Activated T-helper 1 cell treated with anti-CD3 and anti-CD28 coated beads, Interleukin-12 subunit alpha, Interleukin-12 subunit beta, Interleukin-2, Interleukin-4 antibody, amounts not matched to agents 30 ng/mL and 10 ng/mL and 1 ng/mL, durations not matched to agents 14 hours and 24 hours and 36 hours (primary cell): ENCODE data around the gene UBE2J2. TPM values are rescaled to one million over a fixed set of nuclear protein-coding genes. Genes with fewer than 3 reads are reported as not detected.

Source experiments
- DNase-seq: peaks from one replicate; pipeline ENCODE4 v3.0.0; 2021; ENCODE audit warnings: low spot score
- H3K27ac Mint-ChIP-seq: one replicate; pipeline ENCODE4 v1.8.0; 2021; ENCODE audit warnings: mild to moderate bottlenecking, mixed read lengths
- H3K27me3 Mint-ChIP-seq: one replicate; pipeline ENCODE4 v1.8.0; 2022; ENCODE audit warnings: mild to moderate bottlenecking, moderate library complexity, mixed read lengths; ENCODE audit not compliant: insufficient read depth
- H3K36me3 Mint-ChIP-seq: one replicate; pipeline ENCODE4 v1.8.0; 2021; ENCODE audit warnings: low read depth, mixed read lengths
- H3K4me1 Mint-ChIP-seq: one replicate; pipeline ENCODE4 v1.8.0; 2021; ENCODE audit warnings: low read depth, mixed read lengths
- H3K4me3 Mint-ChIP-seq: one replicate; pipeline ENCODE4 v1.8.0; 2021; ENCODE audit warnings: mild to moderate bottlenecking, moderate library complexity, mixed read lengths
- H3K9me3 Mint-ChIP-seq: one replicate; pipeline ENCODE4 v1.8.0; 2021; ENCODE audit warnings: mixed read lengths
- intact Hi-C: fragments of 100-400 bp; cut with micrococcal nuclease; formaldehyde crosslinking; loops from one replicate; pipeline ENCODE4 v1.15.1; 2024
- total RNA-seq: library from RNA; stranded (reverse); gene quantifications from 2 replicates; pipeline ENCODE4 v1.2.3, GENCODE V29; 2022

The UBE2J2 gene
- total RNA-seq, 1 donor from 2014 or later, result 99.5 TPM

DNA sequence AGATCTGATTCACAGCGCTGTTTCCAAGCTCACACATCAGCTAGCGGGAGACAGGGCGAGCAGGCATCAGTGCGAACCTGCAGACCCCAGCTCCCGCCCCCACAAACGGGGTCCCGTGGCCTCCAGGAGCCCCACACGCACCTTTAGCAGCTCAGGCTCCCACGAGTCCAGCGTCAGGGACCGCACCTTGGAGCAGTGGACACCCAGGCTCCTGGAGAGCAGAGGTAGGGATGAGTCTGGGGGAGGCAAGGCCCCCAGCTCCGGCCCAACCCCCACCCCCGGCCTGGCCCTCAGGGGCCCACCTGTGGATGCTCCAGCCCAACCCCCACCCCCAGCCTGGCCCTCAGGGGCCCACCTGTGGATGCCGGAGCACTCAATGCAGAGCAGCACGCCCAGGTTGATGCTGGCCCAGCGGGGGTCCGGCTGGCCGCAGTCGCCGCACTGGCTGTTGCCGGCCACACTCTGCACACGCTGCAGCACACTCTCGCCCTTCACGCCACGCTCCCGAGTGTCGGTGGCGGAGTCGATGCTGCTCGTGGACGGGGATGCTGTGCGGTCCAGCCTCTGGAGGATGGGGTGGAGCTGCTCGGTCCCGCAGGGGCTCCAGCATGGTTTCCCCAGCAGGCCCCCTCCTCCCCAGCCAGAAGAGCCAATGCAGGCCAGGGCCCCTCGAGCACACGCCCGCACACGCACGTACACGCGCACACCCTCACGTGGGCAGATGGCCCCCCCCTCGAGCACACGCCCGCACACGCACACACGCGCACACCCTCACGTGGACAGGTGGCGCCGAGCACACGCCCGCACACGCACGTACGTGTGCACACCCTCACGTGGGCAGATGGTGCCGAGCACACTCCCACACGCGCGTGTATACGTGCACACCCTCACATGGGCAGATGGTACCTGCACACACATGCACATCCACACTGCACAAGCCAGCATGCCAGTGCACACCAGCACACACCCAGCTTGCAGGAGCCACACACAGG, 22.7 kb upstream of the UBE2J2 start:
- Mint-ChIP-seq H3K4me1 (no peaks in the 10 kb centered on the region), H3K4me3 (no peak overlapping the region), H3K27ac (no peak overlapping the region), H3K27me3 (no peaks in the 10 kb centered on the region), H3K9me3 (no peaks in the 10 kb centered on the region), H3K36me3 (no peaks in the 10 kb centered on the region)
- DNase-seq, result no peak
- intact Hi-C loops, result no loop called here

DNA sequence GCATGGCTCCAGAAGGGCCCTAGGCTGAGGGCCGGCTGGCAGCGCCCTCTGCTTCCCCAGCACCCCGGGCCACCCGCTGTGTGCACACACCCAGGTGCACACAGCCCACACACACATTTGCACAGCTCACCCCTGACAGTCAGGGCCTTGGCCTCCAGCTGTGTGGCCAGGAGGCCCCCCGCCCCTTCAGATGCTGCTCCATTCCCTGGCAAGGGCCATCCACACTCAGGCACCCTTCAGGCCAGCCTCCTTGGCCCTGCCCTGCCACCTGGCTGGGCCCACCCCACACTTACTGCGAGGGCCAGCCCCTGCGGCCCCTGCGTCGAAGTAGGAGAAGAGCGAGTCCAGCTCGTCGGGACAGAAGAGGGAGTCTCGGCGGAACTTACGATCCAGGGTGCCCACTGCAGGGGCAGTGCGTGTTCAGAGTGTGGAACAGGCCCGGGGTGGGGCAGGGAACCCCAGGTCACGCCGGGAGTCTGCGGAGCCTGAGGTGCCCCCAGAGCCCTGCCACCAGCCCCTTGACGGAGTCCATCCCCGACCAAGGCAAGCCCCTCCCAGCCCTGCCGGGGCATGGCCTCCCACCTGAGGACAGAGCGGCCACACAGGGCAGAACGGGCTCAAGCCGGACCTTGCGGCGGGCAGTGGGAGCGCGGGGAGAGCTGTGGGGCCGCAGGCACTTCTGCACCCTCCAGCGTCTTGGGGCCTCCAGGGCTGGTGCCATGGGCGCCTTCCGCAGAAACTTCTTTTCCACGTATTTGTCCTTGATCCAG, 21.7 kb upstream of the UBE2J2 start:
- Mint-ChIP-seq H3K27me3 (no peaks in the 10 kb centered on the region), H3K4me3 (no peak overlapping the region), H3K36me3 (no peaks in the 10 kb centered on the region), H3K4me1 (no peaks in the 10 kb centered on the region), H3K27ac (no peak overlapping the region), H3K9me3 (no peaks in the 10 kb centered on the region)
- no peak for DNase-seq
- intact Hi-C loops, result no loop called here

- intact Hi-C loops, result loop anchor here (5.0 kb wide), 1 partner anchor 312 kb away; the partner anchor contains the start of gene PERM1
- Mint-ChIP-seq H3K27ac (no peak overlapping the region), H3K36me3 (no peaks in the 10 kb centered on the region), H3K4me3 (no peak overlapping the region), H3K9me3 (no peaks in the 10 kb centered on the region), H3K27me3 (no peaks in the 10 kb centered on the region), H3K4me1 (no peaks in the 10 kb centered on the region)
- DNase-seq, result no peak
Observed at GRCh38 chr1:1294250-1294890, 20.7 kb upstream of the UBE2J2 start.

DNA sequence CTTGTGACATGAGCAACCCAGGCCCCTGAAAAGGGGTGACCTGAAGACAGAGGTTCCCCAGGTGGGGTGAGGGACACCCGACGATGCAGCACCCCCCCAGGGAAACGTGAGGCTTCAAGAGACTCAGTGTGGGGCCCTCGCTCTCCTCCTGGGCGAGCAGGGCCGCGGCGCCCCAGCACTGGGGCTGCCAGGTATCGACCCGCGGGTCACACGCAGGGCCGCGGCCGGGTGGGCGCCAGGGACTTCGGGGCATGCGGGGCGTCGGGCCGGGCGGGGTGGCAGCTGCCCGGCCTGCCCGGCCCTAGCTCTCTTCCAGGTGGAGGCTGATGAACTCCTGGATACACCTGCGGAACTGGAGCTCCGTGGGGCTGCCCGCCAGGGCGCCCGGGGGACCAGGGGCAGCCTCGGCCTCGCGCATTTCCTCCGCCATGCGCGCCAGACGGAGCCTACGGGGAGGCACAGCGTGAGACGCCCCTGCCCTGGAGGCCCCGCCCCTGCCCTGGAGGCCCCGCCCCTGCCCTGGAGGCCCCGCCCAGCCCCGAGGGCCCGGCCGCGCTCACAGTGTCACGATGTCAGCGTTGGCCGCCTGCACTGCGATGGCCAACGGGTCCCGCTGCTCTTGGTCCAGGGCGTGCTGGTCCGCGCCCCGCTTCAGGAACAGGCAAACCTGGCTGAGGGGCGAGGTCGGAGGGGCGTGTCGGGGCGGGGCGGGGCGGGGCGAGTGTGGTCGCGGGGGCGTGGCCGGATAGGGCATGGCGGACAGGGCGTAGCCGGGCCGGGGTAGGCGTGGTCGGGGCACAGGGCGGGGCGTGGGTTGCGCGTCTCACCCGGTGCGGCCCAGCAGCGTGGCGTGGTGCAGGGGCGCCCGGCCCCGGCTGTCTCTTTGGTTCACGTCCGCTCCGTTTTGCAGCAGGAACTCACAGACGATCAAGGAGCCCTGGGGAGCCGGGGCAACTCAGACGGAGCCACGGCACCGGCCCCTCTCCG, 19.9 kb upstream of the UBE2J2 start:
- no peaks in the 10 kb centered on the region for H3K27me3 Mint-ChIP-seq
- H3K9me3 Mint-ChIP-seq, result no peaks in the 10 kb centered on the region
- no peak overlapping the region for H3K27ac Mint-ChIP-seq
- DNase-seq, result no peak
- intact Hi-C loops, result loop anchor here (2.0 to 5.0 kb wide), 2 partner anchors 261 to 311 kb away; partner anchors contain the start of gene PERM1
- no peaks in the 10 kb centered on the region for H3K36me3 Mint-ChIP-seq
- H3K4me3 Mint-ChIP-seq, result no peak overlapping the region
- no peaks in the 10 kb centered on the region for H3K4me1 Mint-ChIP-seq

GRCh38 chr1:1292851-1293250, 19.2 kb upstream of the UBE2J2 start:
- no peaks in the 10 kb centered on the region for H3K27me3 Mint-ChIP-seq
- intact Hi-C loops, result loop anchor here (2.0 to 5.0 kb wide), 2 partner anchors 260 to 311 kb away; partner anchors contain the start of gene PERM1
- DNase-seq, result no peak
- H3K27ac Mint-ChIP-seq, result no peak overlapping the region
- no peaks in the 10 kb centered on the region for H3K9me3 Mint-ChIP-seq
- no peaks in the 10 kb centered on the region for H3K4me1 Mint-ChIP-seq
- no peak overlapping the region for H3K4me3 Mint-ChIP-seq
- no peaks in the 10 kb centered on the region for H3K36me3 Mint-ChIP-seq

- Mint-ChIP-seq H3K4me3 (no peak overlapping the region), H3K4me1 (no peaks in the 10 kb centered on the region)
- intact Hi-C loops, result loop anchor here (2.0 to 5.0 kb wide), 2 partner anchors 260 to 310 kb away; partner anchors contain the start of gene PERM1
Observed at GRCh38 chr1:1292442-1292779, 18.8 kb upstream of the UBE2J2 start.

GRCh38 chr1:1291548-1292441, 18.1 kb upstream of the UBE2J2 start:
- H3K27me3 Mint-ChIP-seq, result no peaks in the 10 kb centered on the region

More at GRCh38 chr1:1292442-1292779, 18.8 kb upstream of the UBE2J2 start:
- Mint-ChIP-seq H3K27ac (no peak overlapping the region), H3K9me3 (no peaks in the 10 kb centered on the region), H3K36me3 (no peaks in the 10 kb centered on the region), H3K27me3 (no peaks in the 10 kb centered on the region)
- no peak for DNase-seq

DNA sequence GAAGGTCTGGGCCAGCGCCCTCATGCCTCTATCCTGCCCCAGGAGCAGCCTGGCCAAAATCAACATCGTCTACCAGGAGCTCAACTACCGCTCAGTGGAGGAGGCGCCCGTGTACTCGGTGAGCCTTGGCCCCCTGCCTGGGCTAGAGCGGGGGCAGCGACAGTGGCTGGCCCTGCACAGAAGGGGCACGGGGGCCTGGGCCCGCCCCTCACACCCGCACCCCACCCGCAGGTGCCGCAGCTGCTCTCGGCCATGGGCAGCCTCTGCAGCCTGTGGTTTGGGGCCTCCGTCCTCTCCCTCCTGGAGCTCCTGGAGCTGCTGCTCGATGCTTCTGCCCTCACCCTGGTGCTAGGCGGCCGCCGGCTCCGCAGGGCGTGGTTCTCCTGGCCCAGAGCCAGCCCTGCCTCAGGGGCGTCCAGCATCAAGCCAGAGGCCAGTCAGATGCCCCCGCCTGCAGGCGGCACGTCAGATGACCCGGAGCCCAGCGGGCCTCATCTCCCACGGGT, 17.4 kb upstream of the UBE2J2 start:
- H3K4me3 Mint-ChIP-seq, result no peak overlapping the region

More at GRCh38 chr1:1291548-1292441, 18.1 kb upstream of the UBE2J2 start:
- Mint-ChIP-seq H3K27ac (no peak overlapping the region), H3K36me3 (no peaks in the 10 kb centered on the region), H3K4me1 (no peaks in the 10 kb centered on the region), H3K9me3 (no peaks in the 10 kb centered on the region), H3K4me3 (no peak overlapping the region)
- peak; percentile 52 for DNase-seq
- intact Hi-C loops, result loop anchor here (2.0 to 5.0 kb wide), 3 partner anchors 169 to 309 kb away; partner anchors contain the start of gene PERM1

DNA sequence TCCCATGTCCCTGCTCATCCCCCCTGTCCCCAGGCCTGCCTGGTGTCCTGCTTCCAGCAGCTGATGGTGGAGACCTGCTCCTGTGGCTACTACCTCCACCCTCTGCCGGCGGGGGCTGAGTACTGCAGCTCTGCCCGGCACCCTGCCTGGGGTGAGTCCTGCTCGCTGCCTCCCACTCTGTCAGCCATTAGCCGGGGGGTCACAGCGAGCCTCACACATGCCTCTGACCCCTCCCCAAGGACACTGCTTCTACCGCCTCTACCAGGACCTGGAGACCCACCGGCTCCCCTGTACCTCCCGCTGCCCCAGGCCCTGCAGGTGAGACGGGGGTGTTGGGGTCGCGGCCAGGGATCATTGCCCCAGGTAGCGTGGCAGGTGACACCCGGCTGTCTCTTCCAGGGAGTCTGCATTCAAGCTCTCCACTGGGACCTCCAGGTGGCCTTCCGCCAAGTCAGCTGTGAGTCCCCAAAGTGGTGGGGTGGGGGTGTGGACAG, 16.6 kb upstream of the UBE2J2 start:
- DNase-seq, result peak; percentile 62
- no peak overlapping the region for H3K4me3 Mint-ChIP-seq
- peak overlapping the region; percentile 29 for H3K27ac Mint-ChIP-seq
- H3K36me3 Mint-ChIP-seq, result no peaks in the 10 kb centered on the region
- H3K4me1 Mint-ChIP-seq, result no peaks in the 10 kb centered on the region
- H3K27me3 Mint-ChIP-seq, result no peaks in the 10 kb centered on the region
- no peaks in the 10 kb centered on the region for H3K9me3 Mint-ChIP-seq
- intact Hi-C loops, result loop anchor here (2.0 to 5.0 kb wide), 2 partner anchors 167 to 308 kb away; partner anchors contain the start of gene PERM1

More for the DNA sequence above, 17.4 kb upstream of the UBE2J2 start:
- H3K4me1 Mint-ChIP-seq, result no peaks in the 10 kb centered on the region
- intact Hi-C loops, result loop anchor here (2.0 to 5.0 kb wide), 2 partner anchors 168 to 309 kb away; partner anchors contain the start of gene PERM1
- no peaks in the 10 kb centered on the region for H3K27me3 Mint-ChIP-seq
- no peak overlapping the region for H3K27ac Mint-ChIP-seq
- no peaks in the 10 kb centered on the region for H3K36me3 Mint-ChIP-seq
- no peak for DNase-seq
- H3K9me3 Mint-ChIP-seq, result no peaks in the 10 kb centered on the region

DNA sequence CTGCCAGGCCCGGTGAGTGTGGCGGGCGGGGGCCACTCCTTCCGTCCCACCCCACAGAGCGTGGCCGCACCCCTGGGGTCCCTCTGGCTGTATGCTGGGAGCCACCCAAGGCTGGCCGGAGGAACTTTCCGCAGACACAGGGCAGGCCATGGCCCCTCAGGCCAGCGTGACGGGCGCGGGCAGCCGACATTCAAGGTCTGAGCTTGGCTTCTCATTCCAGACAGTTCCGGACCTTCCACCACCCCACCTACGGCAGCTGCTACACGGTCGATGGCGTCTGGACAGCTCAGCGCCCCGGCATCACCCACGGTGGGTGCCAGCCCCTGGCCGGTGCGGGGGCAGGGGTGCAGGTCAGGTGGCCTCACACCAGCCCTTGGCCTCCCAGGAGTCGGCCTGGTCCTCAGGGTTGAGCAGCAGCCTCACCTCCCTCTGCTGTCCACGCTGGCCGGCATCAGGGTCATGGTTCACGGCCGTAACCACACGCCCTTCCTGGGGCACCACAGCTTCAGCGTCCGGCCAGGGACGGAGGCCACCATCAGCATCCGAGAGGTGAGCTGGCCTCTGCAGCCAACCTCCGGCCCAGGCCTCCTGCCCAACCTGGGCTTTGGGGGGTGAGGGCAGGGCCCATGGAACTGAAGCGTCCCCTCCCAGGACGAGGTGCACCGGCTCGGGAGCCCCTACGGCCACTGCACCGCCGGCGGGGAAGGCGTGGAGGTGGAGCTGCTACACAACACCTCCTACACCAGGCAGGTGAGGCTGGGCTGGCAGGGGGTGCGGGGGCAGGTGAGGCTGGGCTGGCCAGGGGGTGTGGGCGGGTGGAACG, 13.8 kb upstream of the UBE2J2 start:
- Mint-ChIP-seq H3K9me3 (no peaks in the 10 kb centered on the region), H3K27ac (no peak overlapping the region), H3K36me3 (no peaks in the 10 kb centered on the region), H3K4me1 (no peaks in the 10 kb centered on the region), H3K4me3 (no peak overlapping the region), H3K27me3 (no peaks in the 10 kb centered on the region)
- intact Hi-C loops, result no loop called here
- DNase-seq, result no peak
